ENCODE measurements around the gene STK35.

The STK35 gene

DNA sequence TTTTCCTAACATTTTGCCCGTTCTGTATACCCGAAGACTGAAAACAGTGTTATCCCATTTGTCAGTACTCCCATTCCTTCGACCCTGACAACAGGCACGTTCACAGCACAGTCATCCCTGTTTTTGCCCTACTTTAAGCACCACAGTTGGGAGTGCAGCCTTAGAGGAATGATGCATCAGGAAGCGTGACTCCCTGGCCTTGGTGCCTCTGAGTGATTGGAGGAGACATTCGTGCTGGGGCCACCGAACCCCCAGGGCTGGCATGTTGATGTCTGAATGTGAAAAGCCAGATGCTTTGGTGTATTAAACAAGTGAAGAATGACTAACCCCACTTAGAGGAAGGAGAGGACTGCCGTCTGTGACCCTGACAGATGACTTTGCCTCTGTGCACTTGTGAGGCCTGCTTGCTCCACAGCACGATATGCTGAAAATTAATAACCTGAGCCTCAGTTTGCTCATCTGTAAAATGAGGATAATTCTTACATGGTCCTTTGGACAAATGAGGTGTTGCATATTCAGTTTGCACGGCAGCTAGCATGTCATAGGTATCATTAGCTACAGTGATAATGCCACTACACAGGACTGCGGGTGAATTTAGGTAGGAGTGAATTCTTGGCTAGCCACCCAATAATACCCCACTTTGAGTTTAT, 36.0 kb downstream of the STK35 start:
- DNase-seq, result no peak

DNA sequence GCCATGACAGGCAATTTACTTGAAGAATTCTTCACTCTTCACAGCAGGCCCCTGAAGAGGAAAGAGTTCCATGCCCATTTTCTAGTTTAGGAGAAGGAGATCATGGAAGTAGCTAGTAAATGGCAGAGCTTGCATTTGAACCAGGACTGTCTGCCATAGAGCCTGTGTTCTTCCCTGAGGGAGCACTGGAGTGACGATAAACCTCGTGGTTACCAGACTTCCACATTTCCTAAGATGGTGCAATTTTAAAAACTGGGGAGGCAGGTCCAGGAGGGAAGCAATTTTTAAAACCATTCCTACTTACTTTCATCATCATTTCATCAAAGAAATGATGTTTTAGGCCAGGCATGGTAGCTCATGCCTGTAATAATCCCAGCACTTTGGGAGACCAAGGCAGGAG, 36.8 kb downstream of the STK35 start:
- no peak for DNase-seq

DNA sequence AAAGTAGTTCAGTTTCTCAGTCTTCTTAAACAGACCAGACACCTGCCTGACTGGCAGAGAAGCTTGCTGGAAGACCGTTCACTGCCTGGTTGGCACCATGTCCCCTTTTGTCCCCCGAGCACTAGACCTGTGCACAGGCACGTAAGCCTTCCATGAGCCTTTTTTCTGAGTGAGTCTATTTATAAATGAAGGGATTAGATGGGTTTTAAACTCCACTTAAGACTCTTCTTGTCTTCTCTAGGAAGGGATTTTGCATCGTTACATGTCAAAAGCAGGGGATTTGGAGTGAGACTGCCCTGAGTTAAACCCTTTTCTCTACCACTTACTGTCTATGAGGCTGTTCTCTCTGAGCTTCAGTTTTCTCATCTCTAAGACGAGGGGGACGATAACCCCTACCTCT, 37.6 kb downstream of the STK35 start:
- DNase-seq, result no peak

DNA sequence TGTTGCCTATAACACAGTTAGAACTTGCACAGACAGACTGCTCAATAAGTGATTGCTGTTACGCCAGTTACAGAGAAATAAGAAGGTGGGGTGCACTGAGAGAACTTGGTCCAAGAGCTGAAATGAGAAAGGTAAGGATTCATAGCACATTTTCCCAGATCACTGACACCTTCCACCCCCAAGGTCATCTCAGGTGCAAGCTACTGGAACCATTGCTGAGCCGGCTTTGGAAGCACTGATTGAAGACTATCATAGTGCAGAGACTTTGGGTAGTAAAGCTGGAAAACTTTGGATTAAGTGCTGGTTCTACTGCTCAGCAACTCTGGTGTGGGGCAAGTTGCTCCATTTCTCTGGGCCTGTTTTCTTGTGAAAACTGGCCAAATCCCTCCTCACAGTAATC, 38.1 kb downstream of the STK35 start:
- no peak for DNase-seq

DNA sequence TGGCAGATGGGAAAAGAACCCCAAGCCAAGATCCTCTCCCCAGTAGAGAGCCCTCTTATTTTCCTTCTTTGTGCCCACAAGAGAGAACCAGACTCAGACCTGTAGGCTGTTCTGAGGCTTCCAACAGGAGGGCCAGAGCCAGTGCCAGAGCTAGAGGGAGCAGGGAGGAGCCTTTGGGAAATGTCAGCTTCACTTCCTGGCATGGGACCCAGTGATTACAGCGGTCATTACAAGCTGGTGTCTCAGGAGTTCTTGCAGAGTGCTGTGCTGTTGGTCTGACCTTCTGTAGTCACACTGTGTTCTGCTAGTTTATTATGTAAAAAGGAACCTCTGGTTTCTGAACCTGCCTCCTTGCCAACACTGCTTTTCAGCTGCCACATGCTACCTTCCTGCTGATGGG, 38.9 kb downstream of the STK35 start:
- DNase-seq, result no peak

DNA sequence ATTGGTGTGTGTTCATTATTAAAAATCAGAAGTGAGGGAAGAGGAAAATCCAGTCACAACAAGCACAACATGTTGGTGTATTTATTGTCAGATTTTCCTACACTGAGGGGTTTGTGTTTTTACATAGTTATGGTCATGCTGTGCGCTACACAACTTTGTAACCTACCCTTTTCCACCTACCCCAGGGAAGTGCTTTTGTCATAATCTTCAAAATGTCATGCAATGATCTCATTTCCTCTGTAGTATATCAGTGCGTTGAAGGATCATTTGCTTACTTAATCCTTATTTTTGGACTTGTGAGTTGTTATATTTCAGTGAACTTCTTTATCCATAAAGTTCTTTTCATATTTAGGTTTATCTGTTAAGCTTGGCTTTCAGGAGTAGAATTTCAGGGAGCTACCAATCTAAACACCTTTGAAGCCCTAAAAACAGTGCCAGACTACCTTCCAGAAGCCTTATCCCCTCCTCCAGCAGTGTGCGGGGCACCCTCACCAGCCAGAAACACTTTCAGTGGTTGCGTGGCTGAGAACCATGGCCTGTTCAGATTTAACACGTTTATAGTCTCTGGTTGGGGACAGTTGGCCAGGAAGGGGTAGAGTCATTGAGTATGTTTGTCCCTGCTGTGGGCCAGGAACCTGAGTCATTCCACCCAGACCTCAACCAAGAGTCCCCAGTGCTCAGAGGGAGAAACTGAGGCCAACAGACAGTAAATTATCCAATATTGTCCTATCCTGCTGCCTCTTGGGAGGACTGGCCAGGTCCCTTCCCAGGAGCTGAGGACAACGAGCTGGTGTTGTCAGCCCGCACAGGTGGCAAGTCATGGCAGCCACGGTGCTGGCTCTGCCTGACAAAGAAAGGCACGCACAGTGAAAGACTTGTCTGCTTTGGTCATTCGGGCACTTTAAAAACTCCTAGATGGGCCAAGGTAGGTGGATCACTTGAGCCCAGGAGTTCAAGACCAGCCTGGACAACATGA, 40.3 kb downstream of the STK35 start:
- no peak for DNase-seq

DNA sequence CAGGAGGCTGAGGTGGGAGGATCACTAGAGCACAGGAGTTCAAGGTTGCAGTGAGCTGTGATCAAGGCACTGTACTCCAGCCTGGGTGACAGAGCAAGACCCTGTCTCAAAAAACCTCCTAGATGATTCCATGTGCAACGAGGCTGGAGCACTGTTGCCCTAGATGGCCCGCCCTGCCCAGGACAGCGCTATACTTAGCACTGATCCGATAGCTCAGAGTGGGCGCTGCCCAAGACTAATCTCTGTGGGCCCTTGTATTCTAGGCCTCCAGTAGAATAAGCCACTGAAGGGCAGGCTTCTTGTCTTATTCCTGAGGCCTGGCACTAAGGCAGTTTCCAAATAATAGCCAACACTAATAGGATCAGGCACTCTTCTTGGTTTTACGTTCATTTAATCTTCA, 41.0 kb downstream of the STK35 start:
- no peak for DNase-seq

DNA sequence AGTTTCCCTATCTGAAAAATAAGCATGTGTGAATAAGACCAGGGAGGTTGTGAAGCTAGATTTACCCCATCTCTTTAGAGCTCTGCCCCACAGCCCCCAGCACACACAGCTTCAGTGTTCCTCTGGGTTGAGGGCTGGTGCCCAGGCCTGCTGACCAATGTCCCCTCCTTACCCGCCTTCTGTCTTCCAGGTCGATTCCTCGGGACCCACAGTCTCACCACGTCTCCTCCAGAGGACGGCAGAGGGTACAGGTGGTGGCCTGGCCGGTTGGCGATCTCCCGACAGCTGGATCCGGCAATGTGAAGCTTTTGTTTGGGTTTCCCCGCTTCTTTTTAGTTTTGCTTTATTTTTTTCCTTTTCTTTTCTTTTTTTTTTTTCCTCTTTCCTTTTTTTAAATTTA, 42.0 kb downstream of the STK35 start:
- no peak for DNase-seq

DNA sequence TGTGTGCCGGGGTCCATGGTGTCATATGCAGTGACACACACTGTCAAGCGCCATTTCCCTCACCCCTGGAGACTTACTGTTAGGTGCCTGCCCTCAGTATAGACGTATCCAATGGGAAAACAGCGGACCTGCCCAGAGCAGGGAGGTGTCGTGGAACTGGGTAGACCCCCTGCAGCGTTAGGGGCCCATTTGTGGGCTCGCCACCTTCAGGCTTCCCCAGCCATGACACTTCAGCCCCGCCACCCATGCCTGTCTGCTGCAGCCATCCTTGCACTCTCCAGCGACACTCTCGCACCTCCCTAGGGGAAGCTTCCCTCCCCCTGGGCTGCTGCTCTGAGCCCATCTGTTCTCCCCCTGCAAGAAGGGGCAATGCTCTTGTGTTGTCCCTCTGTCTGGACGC, 43.2 kb downstream of the STK35 start:
- DNase-seq, result no peak

DNA sequence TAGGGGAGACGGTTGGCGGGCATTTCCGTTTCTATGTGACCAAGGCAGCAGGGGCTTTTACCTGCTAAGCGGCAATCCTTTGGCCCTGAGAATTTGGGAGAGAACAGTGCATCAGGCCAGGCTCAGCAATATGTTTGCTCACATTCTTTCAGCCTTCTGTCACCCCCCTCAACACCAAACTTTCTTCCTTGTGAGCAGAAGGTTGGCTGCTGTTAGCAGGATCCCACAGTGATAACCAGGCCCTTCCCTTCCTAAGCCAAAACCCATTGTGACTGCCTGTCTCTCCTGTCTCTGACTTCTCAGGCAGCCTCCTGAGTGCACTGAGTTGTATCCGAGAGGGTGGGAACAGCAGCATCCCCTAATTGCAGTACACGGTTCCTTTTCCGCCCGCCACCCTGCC, 43.7 kb downstream of the STK35 start:
- DNase-seq, result no peak

DNA sequence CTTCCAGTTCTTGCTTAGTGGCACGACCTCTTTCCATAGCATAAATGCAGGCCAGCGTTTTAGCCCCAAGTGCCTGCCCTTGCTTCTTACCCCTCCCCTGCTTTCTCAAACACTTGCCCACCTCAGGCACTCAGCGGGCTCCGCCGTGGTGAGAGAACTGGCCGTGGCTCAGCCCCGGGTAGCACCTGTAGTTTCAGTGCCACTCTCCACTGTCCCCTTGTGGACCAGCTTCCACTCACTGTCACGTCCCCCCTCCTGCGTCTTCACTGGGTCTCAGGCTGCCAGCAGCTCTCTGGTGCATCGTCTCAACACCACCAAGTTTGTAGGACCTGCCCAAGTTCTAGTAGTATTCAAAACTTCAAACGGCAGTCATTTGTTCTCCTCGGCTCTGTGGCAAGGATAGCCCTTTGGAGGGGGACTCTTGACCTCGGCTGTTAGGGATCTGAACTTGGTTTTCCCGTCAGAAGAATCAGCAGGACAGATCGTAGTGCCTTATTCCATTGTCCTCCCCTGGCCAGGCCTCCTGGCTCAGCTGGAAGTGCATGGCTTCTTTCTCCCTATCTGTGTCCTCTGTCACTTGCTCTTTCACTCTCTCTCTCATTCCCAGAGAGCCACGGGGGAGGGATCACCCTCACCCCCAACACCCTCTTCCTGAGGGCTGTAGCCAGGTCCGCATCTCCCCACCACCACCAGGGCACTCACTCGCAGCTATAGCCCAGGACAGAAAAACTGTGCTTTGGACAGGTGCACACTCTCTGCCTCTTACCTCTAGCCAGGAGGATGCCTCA, 44.6 kb downstream of the STK35 start:
- no peak for DNase-seq

DNA sequence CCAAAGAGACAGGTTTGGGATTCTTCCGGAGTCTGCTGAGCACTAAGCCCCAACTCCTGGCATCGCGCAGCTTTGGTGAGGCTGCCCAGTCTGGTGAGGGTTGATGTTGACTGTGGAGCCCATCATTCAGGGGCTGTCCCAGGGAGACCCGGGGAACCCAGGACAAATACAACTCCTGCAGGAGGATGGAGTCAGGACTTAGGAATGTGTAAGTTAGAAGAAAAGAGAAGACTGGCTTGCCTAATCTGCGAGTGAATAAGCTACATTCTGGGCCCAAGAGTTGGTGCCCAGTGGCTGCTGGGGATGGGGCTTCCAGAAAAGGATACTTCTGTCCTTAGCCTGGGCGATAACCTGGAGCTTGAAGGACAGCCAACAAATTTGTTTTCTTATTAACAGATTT, 47.9 kb downstream of the STK35 start:
- no peak for DNase-seq

DNA sequence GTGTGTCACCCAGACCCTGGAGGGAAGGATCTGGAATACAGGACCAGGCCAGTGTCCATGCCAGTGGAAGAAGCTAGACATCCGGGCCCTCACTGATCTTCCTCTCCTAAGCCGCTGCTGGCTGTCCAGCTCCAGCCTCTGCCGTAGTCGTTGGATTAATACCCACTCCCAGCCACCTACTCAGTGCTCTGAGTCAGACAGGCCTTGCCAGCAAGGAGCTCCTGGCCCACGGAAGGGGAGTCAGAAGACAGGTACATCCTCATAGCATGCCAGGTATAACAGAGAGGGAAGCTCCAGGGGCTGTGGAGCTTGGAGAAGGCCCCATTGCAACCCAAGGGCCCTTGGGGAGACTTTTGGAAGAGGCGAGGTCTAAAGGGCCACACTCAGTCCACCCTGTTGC, 49.0 kb downstream of the STK35 start:
- DNase-seq, result no peak

DNA sequence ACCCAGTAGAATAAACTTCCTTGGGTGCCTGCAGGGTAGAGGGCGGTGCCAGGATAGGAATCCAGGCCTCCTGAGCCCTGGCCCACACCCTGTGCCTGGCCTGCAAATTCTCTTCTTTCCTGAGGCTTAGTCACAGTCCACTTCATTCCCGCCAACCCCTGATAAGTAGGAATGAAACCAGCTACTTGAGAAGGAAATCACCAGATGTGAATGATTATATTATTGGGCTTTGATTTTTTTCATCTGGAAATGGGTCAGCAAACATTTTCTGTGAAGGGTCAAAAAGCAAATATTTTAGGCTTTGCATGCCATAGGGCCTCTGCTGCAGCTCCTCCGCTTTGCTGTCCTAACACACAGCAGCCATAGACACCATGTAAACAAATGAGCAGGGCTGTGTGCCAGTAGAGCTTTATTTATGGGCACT, 50.2 kb downstream of the STK35 start:
- DNase-seq, result no peak

DNA sequence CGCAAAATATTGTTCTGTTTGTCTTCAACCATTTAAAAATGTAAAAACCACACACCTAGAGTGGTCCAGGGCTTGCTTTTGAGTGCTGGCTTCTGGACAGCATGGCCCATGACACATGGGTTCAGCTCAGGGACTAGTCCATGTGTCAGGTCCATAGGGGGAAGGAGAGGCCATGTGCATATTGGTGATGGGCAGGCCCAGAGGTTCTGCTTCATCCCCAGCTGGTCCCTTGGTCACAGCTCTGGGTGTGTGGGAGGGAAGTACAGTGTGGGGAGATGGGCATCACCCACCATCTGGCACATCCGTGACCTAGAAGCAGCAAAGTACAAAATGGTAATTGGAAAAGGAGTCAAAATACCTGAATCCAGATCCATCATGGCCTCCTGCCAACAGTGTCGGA, 50.7 kb downstream of the STK35 start:
- no peak for DNase-seq

DNA sequence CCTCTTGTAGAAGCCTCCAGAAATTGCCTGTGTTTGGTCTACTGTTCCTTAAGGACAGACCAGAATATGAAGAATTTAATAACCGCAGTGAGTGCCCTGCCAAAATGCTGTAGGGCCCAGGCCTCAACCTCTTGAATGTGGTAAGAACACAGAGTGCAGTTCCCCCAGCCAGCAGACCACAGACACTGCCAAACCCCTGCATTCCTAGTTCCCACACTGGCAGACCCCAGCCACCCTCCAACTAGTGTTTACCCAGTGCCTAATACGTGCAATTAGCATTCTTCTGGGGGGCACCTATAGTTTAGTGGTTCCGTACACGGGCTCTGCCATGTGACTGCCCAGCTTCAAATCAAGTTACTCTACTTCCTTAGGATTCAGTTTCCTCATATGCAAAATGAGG, 51.7 kb downstream of the STK35 start:
- no peak for DNase-seq

DNA sequence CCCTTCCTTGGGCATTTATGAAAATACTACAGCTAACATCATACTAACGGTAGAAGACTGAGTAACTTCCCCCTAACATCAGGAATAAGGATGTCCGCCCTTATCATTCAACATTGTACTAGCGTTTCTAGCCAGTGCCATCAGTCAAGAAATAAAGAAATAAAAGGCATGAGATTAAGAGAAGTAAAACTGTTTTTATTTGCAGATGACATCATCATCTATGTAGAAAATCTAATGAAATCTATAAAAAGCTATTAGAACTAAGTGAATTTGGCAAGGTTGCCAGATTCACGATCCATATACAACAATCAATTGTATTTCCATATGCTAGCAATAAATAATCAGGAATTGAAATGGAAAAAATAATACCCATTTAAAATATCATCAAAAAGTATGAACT, 54.6 kb downstream of the STK35 start:
- DNase-seq, result no peak

DNA sequence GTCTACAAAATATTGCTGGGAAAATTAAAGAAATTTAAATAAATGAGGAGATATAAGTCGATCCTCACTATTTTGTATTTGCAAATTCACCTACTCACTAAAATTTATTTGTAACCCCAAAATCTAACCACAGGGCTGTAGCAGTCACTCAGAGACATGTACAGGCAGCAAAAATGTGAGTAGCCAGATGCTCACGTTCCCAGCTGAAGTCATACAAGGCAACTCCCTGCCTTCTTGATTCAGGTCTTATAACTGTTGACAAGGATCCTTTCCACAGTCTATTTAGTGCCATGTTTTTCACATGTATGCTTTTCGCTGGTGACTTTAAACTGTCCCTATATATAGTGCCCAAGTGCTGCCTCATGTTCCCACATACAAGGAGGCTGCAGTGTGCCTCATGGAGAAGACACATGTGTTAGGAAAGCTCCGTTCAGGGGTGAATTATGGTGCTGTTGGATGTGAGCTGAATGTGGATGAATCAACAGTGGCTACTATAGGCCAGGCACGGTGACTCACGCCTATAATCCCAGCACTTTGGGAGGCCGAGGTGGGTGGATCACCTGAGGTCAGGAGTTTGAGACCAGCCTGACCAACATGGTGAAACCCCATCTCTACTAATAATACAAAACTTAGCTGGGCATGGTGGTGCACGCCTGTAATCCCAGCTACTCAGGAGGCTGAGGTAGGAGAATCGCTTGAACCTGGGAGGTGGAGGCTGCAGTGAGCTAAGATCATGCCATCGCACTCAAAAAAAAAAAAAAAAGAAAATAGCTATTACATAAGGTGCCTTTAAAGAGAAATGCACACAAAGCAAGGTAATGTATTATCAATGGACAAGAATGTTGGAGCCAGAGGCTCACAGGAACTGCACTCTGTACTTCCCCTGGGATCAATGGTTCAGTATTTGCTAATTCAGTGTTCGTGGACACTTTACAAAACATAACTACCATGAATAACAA, 55.3 kb downstream of the STK35 start:
- no peak for DNase-seq

DNA sequence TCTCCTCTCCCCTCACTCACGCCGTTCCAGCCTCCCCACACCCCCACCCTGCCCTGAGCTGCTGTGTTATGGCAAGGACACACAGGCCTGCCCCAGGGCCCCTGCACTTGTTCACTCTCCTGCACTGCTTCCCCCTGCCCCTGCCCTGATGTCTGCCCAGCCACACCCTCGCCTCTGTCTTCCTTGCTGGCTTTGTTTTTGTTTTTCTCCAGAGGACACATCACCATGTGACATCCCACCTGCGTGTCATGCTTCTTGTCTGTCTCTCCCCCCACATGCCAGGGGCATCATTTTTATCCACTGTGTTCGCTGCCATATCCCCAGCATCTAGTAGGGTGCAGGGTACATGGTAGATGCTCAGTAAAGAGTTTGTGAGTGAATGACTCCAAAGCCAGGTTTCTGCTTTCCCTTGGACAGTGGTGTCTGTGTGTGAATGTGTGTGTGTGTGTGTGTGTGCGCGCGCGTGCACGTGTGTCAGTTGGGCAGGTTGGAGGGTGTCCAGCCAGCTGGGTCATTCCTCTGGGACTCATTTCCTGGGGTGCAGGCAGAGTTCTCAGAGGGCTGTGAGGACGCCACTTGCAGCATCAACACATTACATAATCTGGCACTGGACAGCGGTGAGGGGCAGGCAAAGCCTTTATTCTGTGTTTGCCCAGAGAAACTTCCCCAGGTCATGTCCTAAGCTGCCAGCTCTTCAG, 60.6 kb downstream of the STK35 start:
- no peak for DNase-seq

DNA sequence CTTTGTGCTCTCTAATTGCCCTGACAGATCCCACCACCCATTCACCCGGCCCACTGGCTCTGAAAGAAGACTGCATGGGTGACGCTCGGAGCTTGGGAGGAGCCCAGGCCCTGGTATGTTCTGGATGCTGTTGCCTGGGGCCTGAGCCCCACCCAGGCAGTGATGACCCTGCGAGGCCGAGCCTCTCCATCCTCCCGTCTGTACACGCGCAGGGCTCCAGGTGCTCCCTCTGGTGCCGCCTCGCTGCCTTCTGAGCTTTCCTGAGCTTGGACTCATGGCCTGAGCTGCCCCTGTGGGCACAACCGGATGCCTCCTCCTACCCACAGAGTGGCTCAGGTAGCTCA, 61.2 kb downstream of the STK35 start:
- DNase-seq, result no peak

DNA sequence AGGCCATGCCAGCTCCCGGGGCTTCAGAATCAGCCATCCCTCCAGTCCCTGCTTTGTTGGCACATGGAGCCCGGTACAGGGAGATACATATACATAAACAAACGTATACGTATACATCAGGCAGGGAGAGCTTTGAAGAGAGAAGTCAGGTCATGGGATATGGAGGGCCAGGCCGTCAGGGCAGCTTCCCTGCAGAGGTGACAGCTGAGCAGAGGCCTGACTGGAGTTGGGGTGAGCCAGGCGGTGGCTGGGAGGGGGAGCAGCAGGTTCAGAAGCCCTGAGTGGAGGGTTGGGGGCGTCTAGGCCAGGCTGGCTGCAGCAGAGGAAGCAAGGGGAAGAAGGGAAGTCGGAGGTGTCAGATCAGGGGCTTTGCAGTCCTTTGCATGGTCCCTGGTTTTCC, 61.7 kb downstream of the STK35 start:
- no peak for DNase-seq

DNA sequence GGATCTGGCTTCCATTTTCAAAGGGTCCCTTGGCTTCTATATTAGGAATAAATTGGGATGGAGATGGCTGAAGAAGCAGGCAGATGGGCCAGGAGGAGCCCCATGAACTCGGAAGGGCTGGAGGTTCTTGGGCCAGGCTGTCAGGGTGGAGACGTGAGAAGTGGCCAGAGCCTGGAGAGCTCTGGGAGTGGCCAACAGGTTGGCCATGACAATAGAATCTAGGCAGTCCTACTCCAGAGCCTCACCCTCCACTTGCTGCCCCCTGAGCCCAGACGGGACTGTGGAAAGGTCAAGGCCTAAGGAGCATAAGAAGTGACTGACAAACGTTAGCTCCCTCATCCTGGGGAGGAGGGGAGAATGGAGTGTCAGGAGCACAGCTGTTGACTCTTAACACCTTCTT, 62.1 kb downstream of the STK35 start:
- no peak for DNase-seq
